HepG2 (cell line): ENCODE data around the gene BLCAP. TPM values are rescaled to one million over a fixed set of nuclear protein-coding genes. Genes with fewer than 3 reads are reported as not detected.

Experiments used
- AHR ChIP-seq: IDR thresholded peaks from 2 replicates; pipeline ENCODE4 v1.6.1; 2018; ENCODE audit warnings: missing genetic modification reagents, missing compliant biosample characterization
- GATAD1 ChIP-seq: IDR thresholded peaks from 2 replicates; pipeline ENCODE4 v1.6.1; 2016; ENCODE audit warnings: missing genetic modification reagents, missing compliant biosample characterization
- NFYC ChIP-seq: IDR thresholded peaks from 2 replicates; pipeline ENCODE4 v1.6.1; 2016; ENCODE audit warnings: missing genetic modification reagents, missing compliant biosample characterization
- STAG1 ChIP-seq: sonication (generic); formaldehyde crosslinking; IDR thresholded peaks from 2 replicates; pipeline ENCODE4 v1.4.0; 2020; ENCODE audit warnings: missing genetic modification reagents
- TP53 ChIP-seq: sonication (generic); formaldehyde crosslinking; conservative IDR thresholded peaks from 2 replicates; pipeline ENCODE4 v1.4.0; 2020; ENCODE audit warnings: missing genetic modification reagents
- YEATS4 ChIP-seq: sonication (generic); formaldehyde crosslinking; IDR thresholded peaks from 2 replicates; pipeline ENCODE4 v1.4.0; 2020; ENCODE audit warnings: missing genetic modification reagents, borderline replicate concordance
- ZNF549 ChIP-seq: sonication (generic); formaldehyde crosslinking; IDR thresholded peaks from 2 replicates; pipeline ENCODE4 v1.5.0; 2020; ENCODE audit warnings: missing genetic modification reagents
- ZNF780A ChIP-seq: sonication (generic); formaldehyde crosslinking; IDR thresholded peaks from 2 replicates; pipeline ENCODE4 v1.8.0; 2022; ENCODE audit warnings: mild to moderate bottlenecking, missing genetic modification reagents, moderate library complexity
- ZNF782 ChIP-seq: sonication (generic); formaldehyde crosslinking; IDR thresholded peaks from 2 replicates; pipeline ENCODE4 v1.4.0; 2020; ENCODE audit warnings: missing genetic modification reagents, mild to moderate bottlenecking, borderline replicate concordance
- polyA plus RNA-seq, 8 experiments: library from polyadenylated mRNA; depleted of rRNA in 3 of 8; stranded (reverse) in 7 of 8; unstranded in 1 of 8; fragments of >200 nt; fragmentation: Illumina TruSeq in 4 of 8; extraction: Trizol in 4 of 8; gene quantifications; 2 replicates each; pipeline versions ENCODE4 v1.2.1 to v1.2.3, GENCODE V29; 2011 to 2016; ENCODE audit warnings: low read depth in 4 of 8, missing spikeins in 1 of 8, mixed read lengths in 1 of 8; ENCODE audit not compliant: insufficient read depth in 1 of 8
- total RNA-seq, 5 experiments: library from RNA; depleted of rRNA; stranded (reverse); fragments of >200 nt; fragmentation: Illumina TruSeq; extraction: Trizol; gene quantifications; 2 replicates each; pipeline ENCODE4 v1.2.3, GENCODE V29; 2016; ENCODE audit warnings: low read depth in 1 of 5
- TF ChIP-seq, protein P1 (sequence below): sonication (generic); formaldehyde crosslinking; IDR thresholded peaks from 2 replicates; pipeline ENCODE4 v1.9.0; 2021; ENCODE audit warnings: mild to moderate bottlenecking, missing genetic modification reagents
- TF ChIP-seq, protein P2 (sequence below), 2 experiments: fragments of 450-650 bp in 1 of 2; sonication (generic) in 1 of 2; formaldehyde crosslinking; IDR thresholded peaks; 2 replicates each; pipeline versions ENCODE4 v1.5.0 to v1.8.0; 2020 to 2022; ENCODE audit warnings: mild to moderate bottlenecking in 1 of 2, missing genetic modification reagents in 1 of 2
- TF ChIP-seq, protein P3 (sequence below): IDR thresholded peaks from 2 replicates; pipeline ENCODE4 v1.6.1; 2012; ENCODE audit warnings: inconsistent platforms
- TF ChIP-seq, protein P4 (sequence below): sonication (generic); formaldehyde crosslinking; IDR thresholded peaks from 2 replicates; pipeline ENCODE4 v1.5.1; 2020; ENCODE audit warnings: mild to moderate bottlenecking, missing genetic modification reagents
- TF ChIP-seq, protein P5 (sequence below): sonication (generic); formaldehyde crosslinking; IDR thresholded peaks from 2 replicates; pipeline ENCODE4 v1.4.0; 2020; ENCODE audit warnings: missing genetic modification reagents, borderline replicate concordance

Gene BLCAP
- total and polyA plus RNA-seq, 2 of the 13 experiments (the other 11 are each of a cell fraction or from before 2014, with no cell fraction given): 52.4 to 86.8 TPM

DNA sequence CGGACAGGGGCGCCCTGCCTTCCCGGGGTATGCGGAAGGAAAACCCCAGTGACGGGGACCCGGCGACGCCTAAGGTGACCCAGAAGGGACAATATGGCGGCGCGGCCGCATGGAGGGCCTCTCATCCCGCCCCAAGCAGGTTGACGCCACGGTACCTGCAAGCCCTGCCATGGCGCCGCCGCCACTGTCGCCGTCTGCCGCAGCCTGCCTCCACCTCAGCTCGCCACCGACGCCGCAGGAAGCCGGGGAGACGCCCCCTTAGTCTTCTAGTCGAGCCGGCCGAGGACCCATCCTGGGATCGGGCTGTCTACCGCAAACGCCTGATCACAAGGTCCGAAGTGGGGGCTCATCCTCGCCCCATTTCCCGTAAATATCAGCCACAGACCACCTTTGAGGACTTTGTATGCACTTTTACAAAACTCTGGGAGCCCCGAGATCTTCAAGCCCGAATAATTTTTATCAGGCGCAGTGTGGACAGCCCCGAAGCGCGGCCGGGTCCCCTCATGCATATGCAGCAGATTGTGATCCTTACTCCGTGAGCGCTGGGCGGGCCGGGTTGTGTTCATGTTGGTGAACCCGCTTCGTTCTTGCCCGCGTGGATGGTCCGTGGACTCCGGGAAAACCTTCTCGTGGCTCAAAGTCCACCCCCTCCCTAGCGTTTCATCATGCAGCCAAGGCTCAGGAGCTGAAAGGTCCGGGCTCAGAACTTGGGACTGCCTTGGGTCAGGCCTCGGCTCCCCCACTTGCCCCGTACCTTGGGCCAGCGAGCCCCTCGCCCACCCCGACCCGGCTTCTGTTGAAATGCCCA, at the start of gene BLCAP (continued):
- TF ChIP-seq, protein P1, sequence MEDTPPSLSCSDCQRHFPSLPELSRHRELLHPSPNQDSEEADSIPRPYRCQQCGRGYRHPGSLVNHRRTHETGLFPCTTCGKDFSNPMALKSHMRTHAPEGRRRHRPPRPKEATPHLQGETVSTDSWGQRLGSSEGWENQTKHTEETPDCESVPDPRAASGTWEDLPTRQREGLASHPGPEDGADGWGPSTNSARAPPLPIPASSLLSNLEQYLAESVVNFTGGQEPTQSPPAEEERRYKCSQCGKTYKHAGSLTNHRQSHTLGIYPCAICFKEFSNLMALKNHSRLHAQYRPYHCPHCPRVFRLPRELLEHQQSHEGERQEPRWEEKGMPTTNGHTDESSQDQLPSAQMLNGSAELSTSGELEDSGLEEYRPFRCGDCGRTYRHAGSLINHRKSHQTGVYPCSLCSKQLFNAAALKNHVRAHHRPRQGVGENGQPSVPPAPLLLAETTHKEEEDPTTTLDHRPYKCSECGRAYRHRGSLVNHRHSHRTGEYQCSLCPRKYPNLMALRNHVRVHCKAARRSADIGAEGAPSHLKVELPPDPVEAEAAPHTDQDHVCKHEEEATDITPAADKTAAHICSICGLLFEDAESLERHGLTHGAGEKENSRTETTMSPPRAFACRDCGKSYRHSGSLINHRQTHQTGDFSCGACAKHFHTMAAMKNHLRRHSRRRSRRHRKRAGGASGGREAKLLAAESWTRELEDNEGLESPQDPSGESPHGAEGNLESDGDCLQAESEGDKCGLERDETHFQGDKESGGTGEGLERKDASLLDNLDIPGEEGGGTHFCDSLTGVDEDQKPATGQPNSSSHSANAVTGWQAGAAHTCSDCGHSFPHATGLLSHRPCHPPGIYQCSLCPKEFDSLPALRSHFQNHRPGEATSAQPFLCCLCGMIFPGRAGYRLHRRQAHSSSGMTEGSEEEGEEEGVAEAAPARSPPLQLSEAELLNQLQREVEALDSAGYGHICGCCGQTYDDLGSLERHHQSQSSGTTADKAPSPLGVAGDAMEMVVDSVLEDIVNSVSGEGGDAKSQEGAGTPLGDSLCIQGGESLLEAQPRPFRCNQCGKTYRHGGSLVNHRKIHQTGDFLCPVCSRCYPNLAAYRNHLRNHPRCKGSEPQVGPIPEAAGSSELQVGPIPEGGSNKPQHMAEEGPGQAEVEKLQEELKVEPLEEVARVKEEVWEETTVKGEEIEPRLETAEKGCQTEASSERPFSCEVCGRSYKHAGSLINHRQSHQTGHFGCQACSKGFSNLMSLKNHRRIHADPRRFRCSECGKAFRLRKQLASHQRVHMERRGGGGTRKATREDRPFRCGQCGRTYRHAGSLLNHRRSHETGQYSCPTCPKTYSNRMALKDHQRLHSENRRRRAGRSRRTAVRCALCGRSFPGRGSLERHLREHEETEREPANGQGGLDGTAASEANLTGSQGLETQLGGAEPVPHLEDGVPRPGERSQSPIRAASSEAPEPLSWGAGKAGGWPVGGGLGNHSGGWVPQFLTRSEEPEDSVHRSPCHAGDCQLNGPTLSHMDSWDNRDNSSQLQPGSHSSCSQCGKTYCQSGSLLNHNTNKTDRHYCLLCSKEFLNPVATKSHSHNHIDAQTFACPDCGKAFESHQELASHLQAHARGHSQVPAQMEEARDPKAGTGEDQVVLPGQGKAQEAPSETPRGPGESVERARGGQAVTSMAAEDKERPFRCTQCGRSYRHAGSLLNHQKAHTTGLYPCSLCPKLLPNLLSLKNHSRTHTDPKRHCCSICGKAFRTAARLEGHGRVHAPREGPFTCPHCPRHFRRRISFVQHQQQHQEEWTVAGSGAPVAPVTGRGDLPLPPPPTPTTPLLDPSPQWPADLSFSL (CRISPR knock-in tag): no peak; the same call in 1 of the 2 replicates
- TF ChIP-seq STAG1 (peak; percentile 26; the same call in 1 of the 2 replicates), NFYC (CRISPR knock-in tag) (no peak; the same call in 1 of the 2 replicates), YEATS4 (CRISPR knock-in tag) (peak; percentile 82), ZNF782 (CRISPR knock-in tag) (no peak; the same call in 1 of the 2 replicates), GATAD1 (CRISPR knock-in tag) (peak; percentile 85), ZNF549 (CRISPR knock-in tag) (no peak), TP53 (CRISPR knock-in tag) (no peak), AHR (CRISPR knock-in tag) (0 out of 2 replicates have a peak, but pooled peaks have one; percentile 53), ZNF780A (CRISPR knock-in tag) (no peak; the same call in 1 of the 2 replicates)
- TF ChIP-seq, protein P2, sequence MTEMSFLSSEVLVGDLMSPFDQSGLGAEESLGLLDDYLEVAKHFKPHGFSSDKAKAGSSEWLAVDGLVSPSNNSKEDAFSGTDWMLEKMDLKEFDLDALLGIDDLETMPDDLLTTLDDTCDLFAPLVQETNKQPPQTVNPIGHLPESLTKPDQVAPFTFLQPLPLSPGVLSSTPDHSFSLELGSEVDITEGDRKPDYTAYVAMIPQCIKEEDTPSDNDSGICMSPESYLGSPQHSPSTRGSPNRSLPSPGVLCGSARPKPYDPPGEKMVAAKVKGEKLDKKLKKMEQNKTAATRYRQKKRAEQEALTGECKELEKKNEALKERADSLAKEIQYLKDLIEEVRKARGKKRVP (CRISPR knock-in tag; IDR thresholded peaks at IDR 0.05): peak in 1 of 2 experiments; percentile 95; a peak in 2 of 4 replicates
- TF ChIP-seq, protein P3, sequence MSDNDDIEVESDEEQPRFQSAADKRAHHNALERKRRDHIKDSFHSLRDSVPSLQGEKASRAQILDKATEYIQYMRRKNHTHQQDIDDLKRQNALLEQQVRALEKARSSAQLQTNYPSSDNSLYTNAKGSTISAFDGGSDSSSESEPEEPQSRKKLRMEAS: peak; percentile 91
- TF ChIP-seq, protein P4, sequence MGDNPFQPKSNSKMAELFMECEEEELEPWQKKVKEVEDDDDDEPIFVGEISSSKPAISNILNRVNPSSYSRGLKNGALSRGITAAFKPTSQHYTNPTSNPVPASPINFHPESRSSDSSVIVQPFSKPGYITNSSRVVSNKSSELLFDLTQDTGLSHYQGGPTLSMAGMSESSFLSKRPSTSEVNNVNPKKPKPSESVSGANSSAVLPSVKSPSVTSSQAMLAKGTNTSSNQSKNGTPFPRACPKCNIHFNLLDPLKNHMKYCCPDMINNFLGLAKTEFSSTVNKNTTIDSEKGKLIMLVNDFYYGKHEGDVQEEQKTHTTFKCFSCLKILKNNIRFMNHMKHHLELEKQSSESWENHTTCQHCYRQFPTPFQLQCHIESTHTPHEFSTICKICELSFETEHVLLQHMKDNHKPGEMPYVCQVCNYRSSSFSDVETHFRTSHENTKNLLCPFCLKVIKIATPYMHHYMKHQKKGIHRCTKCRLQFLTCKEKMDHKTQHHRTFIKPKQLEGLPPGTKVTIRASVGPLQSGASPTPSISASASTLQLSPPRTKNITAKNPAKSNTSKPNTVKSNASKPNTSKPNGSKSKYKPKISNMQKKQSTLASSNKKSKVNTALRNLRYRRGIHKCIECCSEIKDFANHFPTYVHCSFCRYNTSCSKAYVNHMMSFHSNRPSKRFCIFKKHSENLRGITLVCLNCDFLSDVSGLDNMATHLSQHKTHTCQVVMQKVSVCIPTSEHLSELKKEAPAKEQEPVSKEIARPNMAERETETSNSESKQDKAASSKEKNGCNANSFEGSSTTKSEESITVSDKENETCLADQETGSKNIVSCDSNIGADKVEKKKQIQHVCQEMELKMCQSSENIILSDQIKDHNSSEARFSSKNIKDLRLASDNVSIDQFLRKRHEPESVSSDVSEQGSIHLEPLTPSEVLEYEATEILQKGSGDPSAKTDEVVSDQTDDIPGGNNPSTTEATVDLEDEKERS (CRISPR knock-in tag): peak; percentile 94
- TF ChIP-seq, protein P5, sequence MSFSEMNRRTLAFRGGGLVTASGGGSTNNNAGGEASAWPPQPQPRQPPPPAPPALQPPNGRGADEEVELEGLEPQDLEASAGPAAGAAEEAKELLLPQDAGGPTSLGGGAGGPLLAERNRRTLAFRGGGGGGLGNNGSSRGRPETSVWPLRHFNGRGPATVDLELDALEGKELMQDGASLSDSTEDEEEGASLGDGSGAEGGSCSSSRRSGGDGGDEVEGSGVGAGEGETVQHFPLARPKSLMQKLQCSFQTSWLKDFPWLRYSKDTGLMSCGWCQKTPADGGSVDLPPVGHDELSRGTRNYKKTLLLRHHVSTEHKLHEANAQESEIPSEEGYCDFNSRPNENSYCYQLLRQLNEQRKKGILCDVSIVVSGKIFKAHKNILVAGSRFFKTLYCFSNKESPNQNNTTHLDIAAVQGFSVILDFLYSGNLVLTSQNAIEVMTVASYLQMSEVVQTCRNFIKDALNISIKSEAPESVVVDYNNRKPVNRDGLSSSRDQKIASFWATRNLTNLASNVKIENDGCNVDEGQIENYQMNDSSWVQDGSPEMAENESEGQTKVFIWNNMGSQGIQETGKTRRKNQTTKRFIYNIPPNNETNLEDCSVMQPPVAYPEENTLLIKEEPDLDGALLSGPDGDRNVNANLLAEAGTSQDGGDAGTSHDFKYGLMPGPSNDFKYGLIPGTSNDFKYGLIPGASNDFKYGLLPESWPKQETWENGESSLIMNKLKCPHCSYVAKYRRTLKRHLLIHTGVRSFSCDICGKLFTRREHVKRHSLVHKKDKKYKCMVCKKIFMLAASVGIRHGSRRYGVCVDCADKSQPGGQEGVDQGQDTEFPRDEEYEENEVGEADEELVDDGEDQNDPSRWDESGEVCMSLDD: 0 out of 2 replicates have a peak, but pooled peaks have one; percentile 37
